ENCODE measurements around the gene EIF3F.
A peak's percentile ranks its signal among the peaks of the same experiment; 100 is the strongest.
"Not testable (repeated sequence)": the region's sequence is repeated elsewhere in the genome, so short reads cannot be mapped to it uniquely, and the experiment has no call there.

The EIF3F gene

GRCh38 chr11:7986768-7987559 lies at the start of gene EIF3F:
EIF3F (plus strand) TSS chr11:7987337; CDS start chr11:7987353, 16 bp downstream.
- peak; percentile 98 for DNase-seq

- DNase-seq: no peak
Measured at GRCh38 chr11:7941146-7941545, 46.0 kb upstream of the EIF3F start.

- no peak for DNase-seq
Measured at GRCh38 chr11:7941608-7942007, 45.5 kb upstream of the EIF3F start, which contains the start of gene OR10A3. OR10A3 (minus strand) TSS chr11:7941708; CDS start chr11:7939520, 2,188 bp downstream.

- DNase-seq: no peak
Measured at GRCh38 chr11:7944123-7944522, 43.0 kb upstream of the EIF3F start.

- DNase-seq: no peak
Measured at GRCh38 chr11:7949934-7950333, 37.2 kb upstream of the EIF3F start.

GRCh38 chr11:7955191-7955590 lies 31.9 kb upstream of the EIF3F start:
- DNase-seq: no peak

GRCh38 chr11:7964261-7964660 lies 22.9 kb upstream of the EIF3F start:
- DNase-seq: no peak

GRCh38 chr11:7964873-7965272 lies 22.3 kb upstream of the EIF3F start:
- no peak for DNase-seq

GRCh38 chr11:7965386-7965785 lies 21.8 kb upstream of the EIF3F start, which contains the start of gene NLRP10:
NLRP10 (minus strand) TSS chr11:7965447; CDS start chr11:7963495, 1,952 bp downstream.
- DNase-seq: no peak

- no peak for DNase-seq
Measured at GRCh38 chr11:7967097-7967496, 20.0 kb upstream of the EIF3F start.

- no peak for DNase-seq
Measured at GRCh38 chr11:7967826-7968225, 19.3 kb upstream of the EIF3F start.

GRCh38 chr11:7968686-7969085 lies 18.5 kb upstream of the EIF3F start:
- DNase-seq: no peak

- DNase-seq: no peak
Measured at GRCh38 chr11:7969756-7970646, 17.1 kb upstream of the EIF3F start.

- no peak for DNase-seq
Measured at GRCh38 chr11:7971846-7972245, 15.3 kb upstream of the EIF3F start.

- no peak for DNase-seq
Measured at GRCh38 chr11:7973011-7973410, 14.1 kb upstream of the EIF3F start.

GRCh38 chr11:7974668-7975067 lies 12.5 kb upstream of the EIF3F start:
- no peak for DNase-seq

GRCh38 chr11:7977232-7977917 lies 9.8 kb upstream of the EIF3F start:
- no peak for DNase-seq

GRCh38 chr11:7981619-7982157 lies 5.4 kb upstream of the EIF3F start:
- DNase-seq: no peak

GRCh38 chr11:7982582-7983119 lies 4.5 kb upstream of the EIF3F start:
- DNase-seq: no peak

GRCh38 chr11:7983832-7984590 lies 3.1 kb upstream of the EIF3F start:
- no peak for DNase-seq

- DNase-seq: not testable (repeated sequence)
Measured at GRCh38 chr11:7987560-7987883, 385 bp downstream of the EIF3F start.
